DOHH2 (cell line): ENCODE results near the gene MGAT4A.

Experiments used
- CTCF ChIP-seq: fragments of 200-600 bp; sonication (generic); IDR thresholded peaks from one replicate; pipeline ENCODE4 v1.5.1; 2014; ENCODE audit warnings: antibody characterized with exemption, mild to moderate bottlenecking, low read depth, low read length; ENCODE audit not compliant: poor library complexity, severe bottlenecking
- EZH2phosphoT487 ChIP-seq: fragments of 200-600 bp; sonication (generic); IDR thresholded peaks from 2 replicates; pipeline ENCODE4 v1.6.1; 2017; ENCODE audit warnings: borderline replicate concordance, mild to moderate bottlenecking, antibody characterized with exemption, low read length, moderate library complexity, mixed read lengths

GRCh38 chr2:98702127-98702802 lies 28.7 kb downstream of the MGAT4A start:
- TF ChIP-seq CTCF (no peak), EZH2phosphoT487 (no peak)
